Caki2 (cell line): ENCODE measurements around the gene TBC1D14. TPM values are rescaled to one million over a fixed set of nuclear protein-coding genes. Genes with fewer than 3 reads are reported as not detected.
A peak's percentile ranks its signal among the peaks of the same experiment; 100 is the strongest.
"Not testable (repeated sequence)": the region's sequence is repeated elsewhere in the genome, so short reads cannot be mapped to it uniquely, and the experiment has no call there.

Experiments used
- DNase-seq: peaks from one replicate; pipeline ENCODE4 v3.0.0-alpha.2; 2015; ENCODE audit warnings: low read depth
- in situ Hi-C: cut with HindIII; loops from 2 replicates; pipeline ENCODE4 v1.10.0; 2016; ENCODE audit warnings: low sequenced_read_pairs, low pct_unique_long_range_greater_than_20kb, mixed read lengths
- total RNA-seq: library from RNA; depleted of rRNA; stranded (reverse); fragments of >200 nt; shearing (Covaris generic); gene quantifications from 2 replicates; pipeline ENCODE4 v1.2.3, GENCODE V29; 2014; ENCODE audit warnings: low replicate concordance

TBC1D14 gene
- total RNA-seq, 1 experiment from 2014 or later: 78.4 TPM

DNA sequence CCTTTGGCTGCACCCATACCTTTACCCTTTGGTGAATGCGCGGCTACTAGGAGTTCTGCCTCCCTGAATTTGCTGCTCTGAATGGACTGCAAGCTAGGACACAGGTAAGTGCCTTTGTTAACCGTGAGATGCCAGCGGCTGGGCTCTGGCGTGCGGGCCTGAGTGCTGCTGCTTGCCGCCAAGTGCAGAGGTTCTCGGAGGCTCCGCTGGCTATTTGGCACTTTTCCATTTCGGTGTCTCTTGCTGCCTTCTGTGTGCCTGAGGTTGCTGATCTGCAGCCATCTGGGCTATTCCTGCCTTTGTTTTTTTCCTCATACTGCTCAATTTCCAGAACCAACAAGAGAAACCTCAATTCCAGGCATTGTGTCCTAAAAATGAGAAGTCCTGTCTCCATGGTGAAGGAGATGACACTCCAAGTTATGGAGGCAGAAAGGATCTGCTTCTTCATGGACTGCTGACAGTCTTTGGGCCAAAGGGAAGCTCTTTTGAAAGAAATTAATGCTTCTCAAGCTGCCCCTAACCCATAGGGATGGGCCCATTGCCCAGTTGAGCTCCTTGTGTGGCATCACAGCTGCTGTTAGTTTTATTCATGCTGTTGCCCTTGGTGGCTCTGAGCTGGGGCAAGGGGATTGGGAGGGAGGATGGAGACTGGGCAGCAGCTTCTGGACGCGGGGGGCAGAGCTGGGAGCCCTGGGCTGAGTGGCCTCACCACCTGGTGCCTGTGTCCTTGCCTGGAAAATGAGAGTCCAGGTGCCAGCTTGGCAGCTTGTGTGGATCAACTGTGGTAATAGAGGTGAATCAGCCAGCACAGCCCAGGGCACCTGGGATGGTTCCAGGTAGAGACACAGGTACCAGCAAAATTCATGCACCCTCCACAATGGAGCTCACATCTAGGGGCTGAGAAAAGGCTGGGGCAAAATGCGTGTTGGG lies 3.8 kb upstream of the TBC1D14 start:
- in situ Hi-C loops: no loop called here
- DNase-seq: no peak

DNA sequence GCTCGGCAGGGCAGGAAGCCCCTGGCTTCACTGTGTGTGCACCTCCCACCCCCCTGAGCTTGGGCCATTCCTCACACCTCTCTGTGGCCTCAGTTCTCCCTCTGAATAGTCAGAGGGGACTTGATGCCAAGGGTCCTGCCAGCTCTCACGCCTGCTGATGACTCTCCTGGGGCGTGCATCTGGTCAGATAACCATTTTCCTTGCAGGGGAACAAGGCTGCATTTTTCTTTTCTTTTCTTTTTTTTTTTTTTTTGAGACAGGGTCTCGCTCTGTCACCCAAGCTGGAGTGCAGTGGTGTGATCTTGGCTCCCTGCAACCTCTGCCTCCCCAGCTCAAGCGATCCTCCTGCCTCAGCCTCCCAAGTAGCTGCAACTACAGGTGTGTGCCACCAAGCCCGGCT lies 3.1 kb upstream of the TBC1D14 start:
- in situ Hi-C loops, DNase-seq: not testable (repeated sequence)

DNA sequence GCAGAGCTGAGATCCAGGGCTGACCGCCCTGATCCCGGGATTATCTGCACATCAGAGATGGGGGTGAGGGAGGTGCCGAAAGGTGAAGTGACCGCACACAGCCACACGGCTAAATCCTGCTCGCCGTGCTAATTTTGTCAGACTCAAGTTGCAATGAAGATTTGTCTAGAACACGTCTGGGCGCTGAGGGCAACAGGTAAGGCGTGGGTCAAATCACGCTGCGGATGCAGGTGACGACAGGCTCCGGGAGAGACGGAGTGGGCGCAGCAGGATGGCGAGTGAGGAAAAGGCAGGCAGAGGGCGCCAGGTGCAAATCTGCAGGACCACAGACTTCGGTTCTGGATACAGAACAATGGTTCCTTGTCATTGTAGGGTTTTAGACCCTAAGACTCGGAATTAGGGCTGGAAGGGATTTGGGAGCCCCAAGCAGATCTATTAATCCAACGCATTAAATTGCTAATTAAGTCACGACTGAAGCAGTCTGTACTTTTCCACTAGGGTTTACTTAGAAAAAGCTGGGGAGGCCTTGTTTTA lies 1.9 kb upstream of the TBC1D14 start:
- in situ Hi-C loops: no loop called here
- DNase-seq: no peak

DNA sequence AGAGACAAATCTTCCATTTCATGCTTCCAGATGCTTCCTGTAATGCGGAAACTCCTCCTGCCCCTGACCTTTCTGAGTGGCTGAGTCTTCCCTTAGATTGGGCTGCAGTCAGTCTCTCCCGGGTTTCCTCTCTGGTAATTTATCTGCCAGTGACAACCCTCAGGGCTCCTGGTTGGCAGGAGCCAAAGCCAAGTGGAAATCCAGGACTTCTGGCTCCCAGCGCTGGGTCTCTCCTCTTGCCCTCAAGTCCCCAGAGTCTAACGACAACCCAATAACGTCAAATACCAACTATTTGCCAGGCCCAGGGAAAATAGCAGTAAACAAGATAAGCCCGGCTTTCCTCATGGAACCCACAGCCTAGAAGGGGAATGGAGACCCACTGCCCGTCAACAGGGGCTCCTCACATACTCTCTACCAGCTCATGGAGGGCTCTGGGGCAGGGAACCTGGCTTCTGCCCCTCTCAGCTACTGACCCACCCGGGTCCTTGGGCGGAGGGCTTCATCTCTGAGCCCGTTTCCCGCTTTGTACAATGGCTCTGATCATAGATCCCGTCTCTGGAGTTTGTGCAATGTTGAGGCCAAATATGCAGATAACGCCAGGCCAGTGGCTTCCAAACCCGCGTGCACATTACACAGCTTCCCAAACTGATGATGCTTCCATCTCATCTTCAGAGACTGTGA lies 1.1 kb upstream of the TBC1D14 start:
- in situ Hi-C loops: no loop called here
- peak; percentile 18 for DNase-seq

DNA sequence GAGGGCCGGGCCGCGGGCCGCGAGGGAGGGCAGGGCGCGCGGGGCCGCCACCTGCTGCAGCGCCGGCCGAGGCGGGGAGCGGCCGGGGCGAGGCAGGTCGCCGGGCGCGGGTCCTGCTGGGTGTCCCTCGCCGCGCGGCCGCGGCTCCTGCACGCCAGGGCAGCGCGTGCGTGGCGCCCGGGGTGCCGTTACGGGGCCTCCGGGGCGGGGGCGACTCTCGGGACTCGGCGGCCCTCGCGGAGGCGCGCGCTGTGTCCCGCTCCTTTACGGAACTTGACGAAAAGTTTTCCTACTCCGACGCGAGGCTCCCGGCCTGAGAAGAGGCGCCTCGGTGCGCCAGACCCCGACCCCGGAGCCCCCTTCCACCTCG lies 329 bp downstream of the TBC1D14 start:
- DNase-seq: peak; percentile 32
- in situ Hi-C loops: no loop called here

DNA sequence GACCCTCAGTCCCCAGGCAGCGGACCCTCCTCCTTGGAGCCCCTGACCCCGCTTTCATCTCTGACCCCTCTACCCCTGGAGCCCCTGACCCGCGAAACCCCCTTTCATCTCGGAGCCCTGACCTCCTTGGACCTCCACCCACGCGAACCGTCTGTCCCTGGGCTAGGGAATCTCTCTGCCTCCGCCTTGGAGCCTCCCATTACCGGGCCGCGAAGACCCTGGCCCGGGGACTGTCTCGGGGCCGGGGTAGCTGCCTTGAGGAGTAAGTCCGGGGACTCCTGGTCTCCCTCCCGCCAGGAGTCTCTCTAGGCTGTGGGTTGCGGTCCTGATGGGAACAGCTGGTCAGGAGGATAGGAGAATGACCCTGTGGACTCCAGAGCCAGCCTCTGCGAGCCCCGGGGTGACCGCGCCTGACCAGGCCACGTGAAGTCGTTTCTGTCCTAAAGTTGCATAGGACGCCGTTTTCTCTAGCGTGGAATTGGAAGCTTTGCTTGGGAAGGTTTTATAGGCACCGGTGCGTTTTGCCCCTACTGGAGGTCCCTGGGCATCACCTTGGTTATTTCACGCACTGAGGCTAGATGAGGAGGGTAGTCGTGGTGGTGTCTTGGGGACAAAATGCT lies 824 bp downstream of the TBC1D14 start:
- DNase-seq: peak; percentile 44

DNA sequence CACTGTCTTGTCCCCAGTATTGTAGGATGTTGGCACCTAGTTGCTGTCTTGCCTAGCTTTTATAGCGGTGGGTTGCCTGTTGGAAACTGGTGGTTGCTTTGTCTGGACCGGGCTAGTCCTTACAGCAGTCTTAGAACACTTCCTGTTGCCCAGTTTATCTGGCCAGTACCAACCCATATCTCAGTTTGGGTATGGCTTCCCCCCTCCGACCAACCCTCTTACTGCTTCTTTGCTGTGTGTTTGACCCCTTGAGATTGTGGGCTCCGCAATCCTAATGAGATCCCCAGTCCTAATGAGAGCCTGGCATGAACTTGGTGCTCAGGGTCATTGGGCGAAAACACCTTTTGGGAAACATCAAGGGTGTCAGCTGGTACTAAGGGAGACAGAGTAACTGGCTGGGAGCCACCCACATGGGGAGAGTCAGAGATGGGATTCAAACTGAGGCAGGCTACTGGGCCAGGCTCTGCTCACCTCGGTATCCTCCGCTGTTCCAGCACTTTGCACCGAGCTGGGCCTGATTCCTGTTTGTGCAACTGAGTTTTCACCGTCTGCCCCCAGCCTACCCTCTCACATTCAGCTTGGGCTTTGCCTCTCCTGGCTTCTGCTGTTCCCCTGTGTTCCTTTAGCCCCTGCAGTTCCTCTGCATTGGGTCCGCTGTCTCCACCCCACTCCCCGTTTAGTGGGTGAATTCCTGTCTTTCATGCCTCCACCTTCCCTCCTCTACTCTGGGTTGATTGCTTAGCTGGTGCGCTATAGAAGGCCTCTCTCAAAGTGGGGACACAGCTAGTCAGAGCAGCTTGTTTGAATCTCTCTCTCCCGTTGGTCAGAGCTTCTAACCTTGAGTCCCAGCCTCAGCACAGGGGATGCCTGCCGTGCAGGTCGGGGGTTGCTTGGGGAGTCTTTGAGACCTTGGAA lies 1.6 kb downstream of the TBC1D14 start:
- in situ Hi-C loops: no loop called here

More for the DNA sequence above, 824 bp downstream of the TBC1D14 start:
- in situ Hi-C loops: no loop called here

DNA sequence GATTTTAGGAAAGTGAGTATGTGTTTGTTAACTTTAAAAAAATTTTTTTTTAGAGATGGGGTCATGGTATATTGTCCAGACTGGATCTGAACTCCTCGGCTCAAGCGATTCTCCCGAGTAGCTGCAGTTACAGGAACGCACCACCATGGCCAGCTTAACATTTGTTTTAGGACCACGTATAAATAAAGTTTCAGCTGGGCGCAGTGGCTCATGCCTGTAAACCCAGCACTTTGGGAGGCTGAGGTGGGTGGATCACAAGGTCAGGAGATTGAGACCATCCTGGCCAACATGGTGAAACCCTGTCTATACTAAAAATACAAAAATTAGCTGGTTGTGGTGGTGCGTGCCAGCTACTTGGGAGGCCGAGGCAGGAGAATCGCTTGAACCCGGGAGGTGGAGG lies 2.3 kb downstream of the TBC1D14 start:
- in situ Hi-C loops, DNase-seq: not testable (repeated sequence)

More for the DNA sequence above, 1.6 kb downstream of the TBC1D14 start:
- DNase-seq: peak; percentile 25

DNA sequence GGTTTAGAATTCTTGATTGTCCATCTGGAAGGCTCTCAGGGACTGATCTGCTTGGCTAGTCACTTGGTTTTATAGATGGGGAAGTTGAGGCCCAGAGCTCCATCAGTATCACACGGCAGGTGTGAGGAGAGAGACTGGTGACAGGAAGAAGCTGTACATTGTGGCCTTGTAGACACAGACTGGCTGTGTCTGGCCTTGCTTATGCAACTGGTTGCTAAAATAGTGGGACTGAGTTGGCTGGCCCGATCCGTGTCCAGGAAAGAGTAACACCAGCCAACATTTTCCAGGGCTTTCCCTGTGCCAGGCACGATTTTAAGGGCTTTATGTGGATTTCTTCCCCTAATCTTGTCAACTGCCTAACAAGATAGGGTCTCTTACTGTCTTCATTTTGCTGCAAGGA lies 2.8 kb downstream of the TBC1D14 start:
- in situ Hi-C loops: no loop called here
- DNase-seq: no peak

DNA sequence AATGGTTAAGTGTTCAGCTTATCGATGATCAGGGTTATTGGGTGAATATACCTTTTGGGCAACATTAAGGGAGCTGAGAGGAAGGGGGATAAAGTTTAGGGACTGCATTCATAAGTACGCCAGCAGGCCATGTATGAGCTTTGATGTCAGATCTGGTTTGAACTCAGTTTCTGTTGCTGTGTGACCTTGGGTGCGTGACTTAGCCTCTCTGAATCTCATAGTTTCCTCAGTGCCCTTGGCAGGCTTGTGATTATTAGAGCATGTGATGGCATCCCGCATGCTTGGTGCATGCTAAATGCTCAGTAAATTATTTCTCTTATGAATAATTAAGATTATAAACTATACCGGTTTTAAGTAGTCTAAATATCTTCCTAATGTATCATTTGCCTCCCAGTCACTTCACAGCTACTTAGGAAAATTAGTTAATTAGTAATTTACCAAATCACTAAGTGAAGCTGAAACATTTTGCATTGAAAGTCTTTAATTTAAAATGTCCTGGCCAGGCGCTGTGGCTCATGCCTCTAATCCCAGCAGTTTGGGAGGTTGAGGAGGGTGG lies 3.8 kb downstream of the TBC1D14 start:
- no peak for DNase-seq
- in situ Hi-C loops: no loop called here

DNA sequence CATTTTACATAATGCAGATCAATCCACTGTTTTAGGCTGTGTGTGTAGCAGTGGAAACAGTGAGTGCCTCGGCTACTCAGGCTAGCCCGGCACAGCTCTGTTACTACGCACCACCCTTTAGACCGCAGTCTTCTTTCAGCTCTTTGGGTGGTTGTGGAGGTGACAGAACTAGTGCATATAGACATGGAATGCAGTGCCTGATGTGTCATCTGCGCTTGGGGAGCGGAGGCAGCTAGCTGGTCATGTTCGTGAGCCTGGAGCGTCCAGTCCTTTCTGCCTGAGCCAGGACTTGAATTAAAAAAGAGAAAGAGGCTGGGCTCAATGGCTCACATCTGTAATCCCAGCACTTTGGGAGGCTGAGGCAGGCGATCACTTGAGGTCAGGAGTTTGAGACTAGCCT lies 4.8 kb downstream of the TBC1D14 start:
- in situ Hi-C loops: no loop called here
- DNase-seq: no peak

DNA sequence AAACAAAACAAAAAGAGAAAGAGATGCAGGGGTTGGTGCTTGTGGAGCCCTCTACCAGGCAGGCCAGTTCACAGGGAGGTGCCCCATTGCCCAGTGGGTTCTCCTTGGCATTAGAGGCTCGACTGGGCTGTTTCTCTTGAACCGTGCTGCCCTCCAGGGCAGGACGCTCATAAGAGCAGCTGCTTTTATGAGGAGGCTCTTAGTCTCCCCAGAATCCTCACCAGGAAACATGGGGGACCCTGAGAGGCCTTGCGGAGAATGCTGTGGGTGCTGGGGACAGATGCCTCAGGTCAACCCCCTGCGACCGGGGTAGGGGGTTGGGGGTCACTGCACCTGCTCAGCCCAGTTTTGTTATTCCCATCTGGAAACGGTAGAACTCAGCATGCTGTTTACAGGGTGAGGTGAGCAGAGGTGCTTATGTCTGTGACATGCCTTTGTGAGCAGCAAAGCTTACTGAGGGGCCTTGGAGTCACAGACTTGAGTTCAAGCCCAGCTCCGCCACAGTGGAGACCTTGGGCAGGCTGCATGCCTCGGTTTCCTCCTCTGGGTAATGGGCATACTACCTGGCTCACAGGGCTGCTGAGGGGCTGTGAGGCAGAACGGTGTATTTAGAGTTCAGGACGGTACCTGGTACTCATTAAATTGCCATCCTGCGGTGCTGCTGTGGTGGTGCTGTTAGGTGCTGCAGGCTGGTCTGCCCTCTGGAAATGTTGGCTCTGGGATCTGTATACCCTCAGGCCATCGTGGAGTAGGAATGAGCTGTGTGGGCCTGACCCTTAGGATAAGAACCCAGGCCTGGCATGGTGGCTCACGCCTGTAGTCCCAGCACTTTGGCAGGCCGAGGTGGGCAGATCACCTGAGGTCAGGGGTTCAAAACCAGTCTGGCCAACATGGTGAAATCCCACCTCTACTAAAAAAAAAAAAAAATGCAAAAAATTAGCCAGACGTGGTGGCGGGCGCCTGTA lies 5.7 kb downstream of the TBC1D14 start:
- in situ Hi-C loops: no loop called here
- no peak for DNase-seq

DNA sequence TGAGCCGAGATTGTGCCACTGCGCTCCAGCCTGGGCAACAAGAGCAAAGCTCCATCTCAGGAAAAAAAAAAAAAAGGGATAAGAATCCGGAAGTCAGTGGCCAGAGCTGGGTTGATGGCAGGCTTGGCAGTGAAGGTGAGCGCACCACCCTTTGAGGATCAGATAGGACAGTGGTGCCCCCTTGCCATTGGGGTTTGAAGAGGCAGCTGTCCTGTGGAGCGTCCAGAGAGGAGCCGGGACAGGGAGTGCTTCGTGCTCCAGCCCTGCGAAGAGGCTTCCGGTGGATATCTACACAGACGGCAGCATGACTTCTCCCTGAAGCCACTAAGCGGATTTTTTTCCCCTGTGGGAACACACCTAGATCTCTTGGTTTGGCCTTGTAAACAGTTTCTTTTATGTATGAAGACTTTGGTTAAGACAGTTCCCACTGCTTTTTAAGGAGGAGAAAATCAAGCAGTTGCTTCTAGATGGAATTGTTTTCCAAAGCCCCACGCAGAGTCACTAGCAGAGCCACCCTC lies 6.5 kb downstream of the TBC1D14 start:
- DNase-seq: no peak
- in situ Hi-C loops: no loop called here

DNA sequence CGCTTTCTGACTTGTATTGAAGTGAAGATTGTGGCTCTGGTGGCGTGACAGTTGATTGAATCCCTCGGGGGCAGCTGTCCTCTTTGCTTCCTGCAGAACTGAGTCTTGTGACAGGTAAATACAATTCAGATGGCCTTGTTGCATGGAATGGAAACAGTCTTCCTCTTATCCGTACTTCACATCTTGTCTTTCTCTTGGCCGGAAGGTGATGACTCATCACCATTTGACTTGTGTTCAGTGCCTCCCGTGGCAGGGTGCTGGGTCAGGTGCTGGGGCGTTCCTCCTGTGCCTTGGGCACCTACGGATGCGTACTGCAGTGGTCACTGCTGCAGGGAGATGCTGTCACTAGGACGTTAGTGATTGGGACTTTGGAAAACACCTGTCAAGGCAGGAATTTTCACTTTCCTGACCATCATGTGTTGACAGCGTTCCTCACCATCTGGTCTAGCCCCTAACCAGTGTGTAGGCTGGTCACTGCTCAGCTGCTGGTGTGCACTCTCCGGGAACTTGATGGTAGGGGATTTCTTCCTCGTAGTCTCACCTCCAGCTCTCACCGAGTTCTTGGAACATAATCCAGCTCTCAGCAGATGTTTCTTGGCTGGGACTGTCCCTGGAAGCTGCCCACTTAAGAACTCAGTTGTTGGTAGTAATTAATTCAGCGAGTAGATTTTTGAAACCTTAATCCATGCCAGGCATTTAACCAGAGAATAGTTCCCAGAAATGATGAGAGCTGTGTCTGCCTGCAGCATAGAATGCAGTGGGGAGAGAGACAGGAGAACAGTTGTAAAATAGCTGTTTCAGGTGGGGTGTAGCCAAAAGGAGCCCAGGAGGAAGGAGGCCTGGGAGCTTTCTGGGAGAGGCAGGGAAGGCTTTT lies 7.2 kb downstream of the TBC1D14 start:
- in situ Hi-C loops: no loop called here
- DNase-seq: peak; percentile 89

DNA sequence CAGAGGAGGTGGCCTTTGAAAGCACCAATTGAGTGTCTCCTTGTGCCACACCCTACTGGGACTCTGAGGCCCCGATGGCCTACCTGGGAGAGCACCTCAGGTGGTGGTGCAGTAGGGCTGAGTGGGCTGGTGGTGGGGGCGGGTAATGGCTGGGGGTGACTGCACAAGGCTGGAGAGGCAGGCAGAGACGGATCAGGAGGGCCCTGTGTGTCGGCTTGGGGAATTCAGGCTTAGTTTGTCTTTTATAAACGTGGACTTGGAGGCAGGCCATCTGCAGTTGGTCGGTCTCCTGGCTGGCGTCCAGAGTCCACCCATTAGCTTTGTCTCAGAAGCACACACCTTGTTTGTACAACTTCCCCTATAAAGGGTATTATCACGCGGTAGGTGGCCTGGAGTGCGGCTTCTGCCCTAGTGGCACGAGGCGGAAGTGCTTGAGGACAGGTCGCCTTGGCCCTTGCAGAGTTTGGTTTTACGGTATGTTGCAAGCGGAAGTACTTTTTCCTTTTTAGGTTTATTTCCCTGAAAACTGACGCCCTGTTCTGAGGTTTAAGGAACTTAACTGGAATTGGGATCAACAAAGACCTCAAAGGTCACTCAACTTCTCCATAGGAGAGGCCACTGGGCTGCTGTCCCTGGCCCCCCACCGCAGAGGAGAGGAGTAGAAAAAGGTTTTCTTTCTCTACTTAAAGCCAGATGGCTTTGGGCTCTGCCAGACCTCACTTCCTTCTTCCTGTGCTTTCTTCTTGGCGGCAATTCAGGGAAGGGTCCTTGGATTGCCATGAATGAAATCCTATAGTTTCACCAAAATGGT lies 8.0 kb downstream of the TBC1D14 start:
- peak; percentile 88 for DNase-seq
- in situ Hi-C loops: no loop called here
